Hepatocyte (in vitro differentiated cells): ENCODE results near the gene AUTS2. TPM values are rescaled to one million over a fixed set of nuclear protein-coding genes. Genes with fewer than 3 reads are reported as not detected.

Source experiments
- DNase-seq: peaks from one replicate; pipeline ENCODE4 v3.0.0-alpha.2; 2016; ENCODE audit warnings: low spot score
- H2AFZ ChIP-seq: fragments of 200-600 bp; sonication (generic); 2 replicates; pipeline ENCODE4 v1.6.0; 2016; ENCODE audit warnings: antibody characterized with exemption, mild to moderate bottlenecking
- H3K27ac ChIP-seq: fragments of 200-600 bp; sonication (generic); 2 replicates; pipeline ENCODE4 v1.5.1; 2016; ENCODE audit warnings: mild to moderate bottlenecking
- H3K27me3 ChIP-seq: fragments of 200-600 bp; sonication (generic); 2 replicates; pipeline ENCODE4 v1.6.1; 2016
- H3K36me3 ChIP-seq: fragments of 200-600 bp; sonication (generic); replicated peaks from 2 replicates; pipeline ENCODE4 v1.5.1; 2016; ENCODE audit warnings: low read depth; ENCODE audit not compliant: insufficient read depth
- H3K4me1 ChIP-seq: fragments of 200-600 bp; sonication (generic); 2 replicates; pipeline ENCODE4 v1.5.1; 2016; ENCODE audit warnings: mild to moderate bottlenecking, moderate library complexity; ENCODE audit not compliant: insufficient read depth
- H3K4me2 ChIP-seq: fragments of 200-600 bp; sonication (generic); 2 replicates; pipeline ENCODE4 v1.6.0; 2016
- H3K4me3 ChIP-seq: fragments of 200-600 bp; sonication (generic); 2 replicates; pipeline ENCODE4 v1.5.1; 2016; ENCODE audit warnings: mild to moderate bottlenecking
- H3K79me2 ChIP-seq: fragments of 200-600 bp; sonication (generic); 2 replicates; pipeline ENCODE4 v1.6.0; 2017; ENCODE audit warnings: mild to moderate bottlenecking
- H3K9me2 ChIP-seq: fragments of 200-600 bp; sonication (generic); replicated peaks from 2 replicates; pipeline ENCODE4 v1.6.0; 2017; ENCODE audit warnings: mild to moderate bottlenecking; ENCODE audit not compliant: insufficient read depth
- H3K9me3 ChIP-seq: fragments of 200-600 bp; sonication (generic); 2 replicates; pipeline ENCODE4 v1.5.1; 2016; ENCODE audit warnings: low read depth, mild to moderate bottlenecking
- H4K20me1 ChIP-seq: fragments of 200-600 bp; sonication (generic); 2 replicates; pipeline ENCODE4 v1.6.0; 2016; ENCODE audit warnings: mild to moderate bottlenecking; ENCODE audit not compliant: insufficient read depth, poor library complexity, severe bottlenecking
- CTCF ChIP-seq: fragments of 200-600 bp; sonication (generic); IDR thresholded peaks from 2 replicates; pipeline ENCODE4 v1.5.1; 2016; ENCODE audit warnings: antibody characterized with exemption, mild to moderate bottlenecking; ENCODE audit not compliant: poor library complexity
- EZH2 ChIP-seq: fragments of 200-600 bp; sonication (generic); IDR thresholded peaks from 2 replicates; pipeline ENCODE4 v1.6.1; 2016; ENCODE audit warnings: antibody characterized with exemption, mild to moderate bottlenecking, borderline replicate concordance
- EZH2phosphoT487 ChIP-seq: fragments of 200-600 bp; sonication (generic); IDR thresholded peaks from one replicate; pipeline ENCODE4 v1.6.1; 2018; ENCODE audit warnings: antibody characterized with exemption, mild to moderate bottlenecking, low read depth, moderate library complexity; ENCODE audit not compliant: unreplicated experiment, severe bottlenecking
- WGBS: methylation state at CpG from one replicate; pipeline ENCODE4 v1.1.6; 2016; ENCODE audit warnings: low lambda C conversion rate; ENCODE audit errors: missing lambda C conversion rate; 5-methylcytosine and 5-hydroxymethylcytosine counted together
- polyA plus RNA-seq: library from polyadenylated mRNA; unstranded; fragments of >200 nt; fragmentation: Nextera tagmentation; extraction: Ambion mirVana; gene quantifications from 2 replicates; pipeline ENCODE4 v1.2.1, GENCODE V29; 2016
- total RNA-seq: library from RNA; depleted of rRNA; stranded (reverse); fragments of >200 nt; gene quantifications from 2 replicates; pipeline ENCODE4 v1.2.3, GENCODE V29; 2014

Gene AUTS2
- total and polyA plus RNA-seq, 2 experiments from 2014 or later, result 34.4 to 40.9 TPM

DNA sequence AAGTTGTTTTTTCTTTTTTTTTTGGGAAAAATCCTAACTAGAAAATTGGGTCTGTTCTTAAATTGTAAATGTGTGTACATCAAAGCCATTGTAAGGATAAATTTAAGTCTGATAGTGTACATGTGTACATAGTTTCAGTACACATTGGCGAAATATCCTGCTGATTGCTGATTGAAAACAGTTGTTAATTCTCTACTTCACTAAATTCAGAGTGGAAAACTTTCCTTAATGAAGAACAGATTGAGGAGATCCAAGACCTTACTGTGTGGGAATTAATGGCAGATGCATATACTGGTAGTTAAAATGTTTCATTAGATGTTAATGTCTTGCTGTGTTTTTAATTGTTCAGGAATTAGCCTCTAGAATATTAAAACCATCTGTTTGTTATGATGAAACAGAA is 506.0 kb downstream of the AUTS2 start:
- WGBS, result 52% methylated on average over 1 of the region's 1 CpG
- no peak for DNase-seq
- H3K79me2 ChIP-seq, result no peaks in the 10 kb centered on the region
- TF ChIP-seq EZH2, result no peak
- no peaks in the 10 kb centered on the region for H3K36me3 ChIP-seq
- H3K4me1 ChIP-seq, result no peaks in the 10 kb centered on the region
- H4K20me1 ChIP-seq, result no peaks in the 10 kb centered on the region
- no peaks in the 10 kb centered on the region for H3K27me3 ChIP-seq
- H3K4me2 ChIP-seq, result no peak overlapping the region
- no peak overlapping the region for H3K27ac ChIP-seq
- H3K9me3 ChIP-seq, result no peaks in the 10 kb centered on the region
- no peaks in the 10 kb centered on the region for H3K9me2 ChIP-seq
- no peak overlapping the region for H2AFZ ChIP-seq
- no peak overlapping the region for H3K4me3 ChIP-seq

DNA sequence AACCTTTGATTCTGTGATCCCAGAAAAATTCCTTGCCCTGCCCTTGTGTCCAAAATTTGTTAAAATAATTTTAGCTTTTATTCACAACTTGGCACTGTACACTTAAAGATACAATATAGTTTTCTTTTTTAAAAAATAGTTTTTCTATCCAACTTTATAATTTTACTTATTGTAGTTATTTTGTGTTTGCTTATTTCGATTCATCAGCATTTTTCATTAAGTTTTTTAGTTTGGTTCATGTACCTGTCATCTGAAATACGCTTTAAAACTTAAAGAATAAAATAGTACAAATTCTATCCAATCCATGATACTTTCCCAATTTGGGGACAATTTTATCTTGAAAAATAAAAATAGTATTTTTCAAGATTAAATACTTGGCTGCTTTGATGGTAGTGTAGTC is 514.8 kb downstream of the AUTS2 start:
- Histone ChIP-seq H3K4me3 (no peak overlapping the region), H4K20me1 (no peaks in the 10 kb centered on the region), H3K9me3 (no peaks in the 10 kb centered on the region), H3K79me2 (no peaks in the 10 kb centered on the region), H3K36me3 (no peaks in the 10 kb centered on the region), H3K9me2 (no peaks in the 10 kb centered on the region), H2AFZ (no peak overlapping the region), H3K4me2 (no peak overlapping the region), H3K4me1 (no peaks in the 10 kb centered on the region), H3K27ac (no peak overlapping the region), H3K27me3 (no peaks in the 10 kb centered on the region)
- no peak for TF ChIP-seq CTCF
- TF ChIP-seq EZH2, result no peak
- no peak for TF ChIP-seq EZH2phosphoT487
- WGBS, result 93% methylated on average over 2 of the region's 2 CpGs
- DNase-seq, result no peak

GRCh38 chr7:70113536-70113935 is 515.3 kb downstream of the AUTS2 start:
- no peak for DNase-seq
- 91% methylated on average over 3 of the region's 3 CpGs for WGBS
- TF ChIP-seq EZH2 (no peak), EZH2phosphoT487 (no peak), CTCF (no peak)

DNA sequence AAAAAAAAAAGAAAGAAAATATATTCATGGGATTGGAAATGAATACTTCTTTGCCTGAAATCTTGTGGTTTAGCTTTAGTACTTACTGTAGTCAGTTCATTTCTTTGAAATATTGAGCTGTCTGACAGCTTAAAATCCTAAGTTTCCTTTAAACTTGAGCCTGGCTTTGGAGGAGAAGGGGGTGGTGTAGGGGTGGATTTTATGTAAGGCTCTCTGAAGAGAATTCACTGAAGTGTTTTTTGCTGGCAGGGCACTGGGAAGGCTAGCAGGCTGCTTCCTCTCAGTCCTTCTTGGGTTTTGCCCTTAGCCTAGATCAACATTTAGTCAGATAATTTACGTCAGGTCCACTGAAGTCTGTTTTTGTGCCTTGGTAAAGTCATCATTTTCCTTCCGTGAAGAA is 516.5 kb downstream of the AUTS2 start:
- no peak overlapping the region for H3K27ac ChIP-seq
- no peaks in the 10 kb centered on the region for H4K20me1 ChIP-seq
- no peaks in the 10 kb centered on the region for H3K9me2 ChIP-seq
- no peak overlapping the region for H3K4me3 ChIP-seq
- H3K27me3 ChIP-seq, result no peaks in the 10 kb centered on the region
- no peak for TF ChIP-seq CTCF
- TF ChIP-seq EZH2phosphoT487, result no peak
- DNase-seq, result no peak
- H3K4me2 ChIP-seq, result no peak overlapping the region
- no peaks in the 10 kb centered on the region for H3K36me3 ChIP-seq
- no peaks in the 10 kb centered on the region for H3K9me3 ChIP-seq
- 74% methylated on average over 2 of the region's 2 CpGs for WGBS
- H2AFZ ChIP-seq, result no peak overlapping the region
- H3K79me2 ChIP-seq, result no peaks in the 10 kb centered on the region
- no peaks in the 10 kb centered on the region for H3K4me1 ChIP-seq

More at GRCh38 chr7:70113536-70113935, 515.3 kb downstream of the AUTS2 start:
- Histone ChIP-seq H3K27ac (no peak overlapping the region), H3K36me3 (no peaks in the 10 kb centered on the region), H3K27me3 (no peaks in the 10 kb centered on the region), H3K4me2 (no peak overlapping the region), H3K79me2 (no peaks in the 10 kb centered on the region), H2AFZ (no peak overlapping the region), H3K4me3 (no peak overlapping the region), H3K9me3 (no peaks in the 10 kb centered on the region), H4K20me1 (no peaks in the 10 kb centered on the region), H3K4me1 (no peaks in the 10 kb centered on the region), H3K9me2 (no peaks in the 10 kb centered on the region)
